Neural crest cell (in vitro differentiated cells): ENCODE results near the gene UBE2G1. TPM values are rescaled to one million over a fixed set of nuclear protein-coding genes. Genes with fewer than 3 reads are reported as not detected.
A peak's percentile ranks its signal among the peaks of the same experiment; 100 is the strongest.

Experiments
- DNase-seq: peaks from one replicate; pipeline ENCODE4 v3.0.0; 2021; ENCODE audit warnings: low read depth, mixed read lengths, low spot score
- H3K27ac Mint-ChIP-seq: one replicate; pipeline ENCODE4 v1.8.0; 2021; ENCODE audit warnings: mild to moderate bottlenecking, mixed read lengths; ENCODE audit not compliant: unreplicated experiment
- H3K27me3 Mint-ChIP-seq: 2 replicates; pipeline ENCODE4 v1.8.0; 2021; ENCODE audit warnings: low read depth, mild to moderate bottlenecking, mixed read lengths
- H3K36me3 Mint-ChIP-seq: 2 replicates; pipeline ENCODE4 v1.8.0; 2021; ENCODE audit warnings: low read depth, mild to moderate bottlenecking, mixed read lengths
- H3K4me1 Mint-ChIP-seq: 2 replicates; pipeline ENCODE4 v1.8.0; 2021; ENCODE audit warnings: mixed read lengths
- H3K4me3 Mint-ChIP-seq: one replicate; pipeline ENCODE4 v1.8.0; 2021; ENCODE audit warnings: mild to moderate bottlenecking, mixed read lengths
- H3K9me3 Mint-ChIP-seq: 2 replicates; pipeline ENCODE4 v1.8.0; 2021; ENCODE audit warnings: mixed read lengths
- CTCF ChIP-seq: fragments of 200-600 bp; sonication (generic); conservative IDR thresholded peaks from 2 replicates; pipeline ENCODE4 v1.5.0; 2021; ENCODE audit warnings: antibody characterized with exemption, mild to moderate bottlenecking
- long read RNA-seq: library from polyadenylated mRNA; unstranded; transcript quantifications from one replicate; pipeline ENCODE4 v2.0.0, GENCODE V29; 2020
- total RNA-seq: library from RNA; stranded (reverse); gene quantifications from 2 replicates; pipeline ENCODE4 v1.2.1, GENCODE V29; 2021

Gene UBE2G1
- total RNA-seq, result 98.5 and 119 TPM in 2 replicates
- long read RNA-seq, partial matches to known transcripts, result 0 of 23 reads
- long read RNA-seq, other reads (novel, unspliced or antisense), result 23 of 23 reads

GRCh38 chr17:4366327-4367063 is at the start of gene UBE2G1:
Gene UBE2G1, minus strand, starts transcription at chr17:4366675. Its CDS starts 359 bp downstream, at chr17:4366316.
- no peaks in the 10 kb centered on the region for H3K27me3 Mint-ChIP-seq
- TF ChIP-seq CTCF, result peak; percentile 60
- peak within 1 kb of the TSS; percentile 84 for H3K4me3 Mint-ChIP-seq
- peak; percentile 99 for DNase-seq
- H3K4me1 Mint-ChIP-seq, result peaks cover 24% of the 10 kb centered on the region
- peak within 1 kb of the TSS; percentile 62 for H3K27ac Mint-ChIP-seq
- H3K36me3 Mint-ChIP-seq, result peaks cover 9% of the 10 kb centered on the region
- H3K9me3 Mint-ChIP-seq, result no peaks in the 10 kb centered on the region

GRCh38 chr17:4412933-4413831 is 46.7 kb upstream of the UBE2G1 start:
- TF ChIP-seq CTCF, result peak; percentile 94
- Mint-ChIP-seq H3K9me3 (no peaks in the 10 kb centered on the region), H3K36me3 (no peaks in the 10 kb centered on the region), H3K4me1 (peaks cover 3% of the 10 kb centered on the region), H3K4me3 (no peak overlapping the region), H3K27me3 (no peaks in the 10 kb centered on the region), H3K27ac (peak overlapping the region; percentile 12)
- DNase-seq, result peak; percentile 97

GRCh38 chr17:4411201-4411600 is 44.7 kb upstream of the UBE2G1 start:
- Mint-ChIP-seq H3K27ac (no peak overlapping the region), H3K27me3 (no peaks in the 10 kb centered on the region), H3K4me3 (no peak overlapping the region), H3K9me3 (no peaks in the 10 kb centered on the region), H3K36me3 (no peaks in the 10 kb centered on the region), H3K4me1 (peaks cover 3% of the 10 kb centered on the region)
- DNase-seq, result no peak
- no peak for TF ChIP-seq CTCF

GRCh38 chr17:4409659-4410058 is 43.2 kb upstream of the UBE2G1 start:
- no peaks in the 10 kb centered on the region for H3K27me3 Mint-ChIP-seq
- no peaks in the 10 kb centered on the region for H3K36me3 Mint-ChIP-seq

More at GRCh38 chr17:4409659-4410058, 43.2 kb upstream of the UBE2G1 start:
- peaks cover 3% of the 10 kb centered on the region for H3K4me1 Mint-ChIP-seq
- H3K4me3 Mint-ChIP-seq, result no peak overlapping the region
- H3K27ac Mint-ChIP-seq, result no peak overlapping the region
- TF ChIP-seq CTCF, result no peak
- no peaks in the 10 kb centered on the region for H3K9me3 Mint-ChIP-seq
- no peak for DNase-seq
